Subcutaneous adipose tissue (tissue), 4 donors: ENCODE results near the gene GTPBP3. TPM values are rescaled to one million over a fixed set of nuclear protein-coding genes. Genes with fewer than 3 reads are reported as not detected.

Source experiments
- CTCF ChIP-seq: fragments of 450-650 bp; IDR thresholded peaks from one replicate; pipeline ENCODE4 v1.5.1; 2016; ENCODE audit warnings: low read depth, mild to moderate bottlenecking, control low read depth, antibody characterized with exemption, moderate library complexity
- total RNA-seq, 4 donors: library from RNA; depleted of rRNA; stranded (reverse); fragments of >200 nt; gene quantifications; one replicate each; pipeline ENCODE4 v1.1.0, GENCODE V29; 2016

Gene GTPBP3
- total RNA-seq, 4 donors from 2014 or later: 8.6 to 32.2 (median 14.6) TPM

- no peak for TF ChIP-seq CTCF
Measured at GRCh38 chr19:17296976-17297375, 40.4 kb upstream of the GTPBP3 start.

GRCh38 chr19:17300992-17301619, 36.2 kb upstream of the GTPBP3 start:
- no peak for TF ChIP-seq CTCF

GRCh38 chr19:17302391-17303166, 34.8 kb upstream of the GTPBP3 start:
- no peak for TF ChIP-seq CTCF

- no peak for TF ChIP-seq CTCF
Measured at GRCh38 chr19:17303167-17303939, 34.0 kb upstream of the GTPBP3 start, which contains the start of gene ABHD8. Gene ABHD8 (minus strand): TSS chr19:17303425. CDS start chr19:17301616, 1,809 bp downstream.

- TF ChIP-seq CTCF: no peak
Measured at GRCh38 chr19:17303940-17304267, 33.4 kb upstream of the GTPBP3 start.

GRCh38 chr19:17304386-17305215, 32.8 kb upstream of the GTPBP3 start:
- no peak for TF ChIP-seq CTCF
